Cardiac muscle cell (in vitro differentiated cells and primary cell): ENCODE data around the gene A2M. TPM values are rescaled to one million over a fixed set of nuclear protein-coding genes. Genes with fewer than 3 reads are reported as not detected.

ENCODE experiments used
- DNase-seq, 2 donors: peaks; one replicate each; pipeline versions ENCODE4 v3.0.0 to v3.0.0-alpha.2; 2010 to 2017; ENCODE audit warnings: low read depth in 1 of 2, low spot score in 1 of 2
- H3K27ac ChIP-seq: fragments of 200-600 bp; sonication (generic); 2 replicates; pipeline ENCODE4 v1.5.1; 2016
- H3K27me3 ChIP-seq: fragments of 200-600 bp; sonication (generic); 2 replicates; pipeline ENCODE4 v1.6.0; 2016; ENCODE audit warnings: control low read depth
- H3K36me3 ChIP-seq: fragments of 200-600 bp; sonication (generic); 2 replicates; pipeline ENCODE4 v1.5.1; 2016; ENCODE audit warnings: control low read depth
- H3K4me1 ChIP-seq: fragments of 200-600 bp; sonication (generic); 2 replicates; pipeline ENCODE4 v1.8.1; 2017; ENCODE audit warnings: low read depth, mild to moderate bottlenecking, mixed run types
- H3K4me3 ChIP-seq: fragments of 200-600 bp; sonication (generic); 2 replicates; pipeline ENCODE4 v1.5.1; 2016; ENCODE audit warnings: mild to moderate bottlenecking
- H3K9me3 ChIP-seq: fragments of 200-600 bp; sonication (generic); 2 replicates; pipeline ENCODE4 v1.5.1; 2017; ENCODE audit warnings: low read depth, mild to moderate bottlenecking, control low read depth
- polyA plus RNA-seq: library from polyadenylated mRNA; unstranded; fragments of >200 nt; fragmentation: Nextera tagmentation; extraction: Ambion mirVana; gene quantifications from 2 replicates; pipeline ENCODE4 v1.2.1, GENCODE V29; 2016
- total RNA-seq: library from RNA; depleted of rRNA; stranded (reverse); fragments of >200 nt; gene quantifications from 2 replicates; pipeline ENCODE4 v1.2.3, GENCODE V29; 2016
- TF ChIP-seq, protein P1 (sequence below): IDR thresholded peaks from 2 replicates; pipeline ENCODE4 v1.5.1; 2012; ENCODE audit warnings: low read depth, mild to moderate bottlenecking, low read length

A2M gene
- total and polyA plus RNA-seq, 2 experiments from 2014 or later = 63.5 to 104 TPM

DNA sequence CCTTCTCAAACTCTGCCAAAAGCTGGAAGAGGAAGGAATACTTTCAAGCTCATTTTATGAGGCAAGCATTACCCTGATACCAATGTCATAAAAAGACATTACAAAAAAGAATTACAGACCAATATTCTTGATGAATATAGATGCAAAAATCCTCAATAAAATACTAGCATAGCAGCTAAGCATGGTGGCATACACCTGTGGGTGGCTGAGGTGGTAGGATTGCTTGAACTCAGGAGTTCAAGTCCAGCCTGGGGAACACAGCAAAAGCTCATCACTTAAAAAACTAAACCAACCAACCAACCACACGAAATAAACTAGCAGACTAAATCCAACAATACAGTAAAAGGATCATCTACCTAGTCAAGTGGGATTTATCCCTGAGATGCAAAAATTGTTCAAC, 29.6 kb downstream of the A2M start:
- H3K27me3 ChIP-seq = no peaks in the 10 kb centered on the region
- TF ChIP-seq, protein P1, sequence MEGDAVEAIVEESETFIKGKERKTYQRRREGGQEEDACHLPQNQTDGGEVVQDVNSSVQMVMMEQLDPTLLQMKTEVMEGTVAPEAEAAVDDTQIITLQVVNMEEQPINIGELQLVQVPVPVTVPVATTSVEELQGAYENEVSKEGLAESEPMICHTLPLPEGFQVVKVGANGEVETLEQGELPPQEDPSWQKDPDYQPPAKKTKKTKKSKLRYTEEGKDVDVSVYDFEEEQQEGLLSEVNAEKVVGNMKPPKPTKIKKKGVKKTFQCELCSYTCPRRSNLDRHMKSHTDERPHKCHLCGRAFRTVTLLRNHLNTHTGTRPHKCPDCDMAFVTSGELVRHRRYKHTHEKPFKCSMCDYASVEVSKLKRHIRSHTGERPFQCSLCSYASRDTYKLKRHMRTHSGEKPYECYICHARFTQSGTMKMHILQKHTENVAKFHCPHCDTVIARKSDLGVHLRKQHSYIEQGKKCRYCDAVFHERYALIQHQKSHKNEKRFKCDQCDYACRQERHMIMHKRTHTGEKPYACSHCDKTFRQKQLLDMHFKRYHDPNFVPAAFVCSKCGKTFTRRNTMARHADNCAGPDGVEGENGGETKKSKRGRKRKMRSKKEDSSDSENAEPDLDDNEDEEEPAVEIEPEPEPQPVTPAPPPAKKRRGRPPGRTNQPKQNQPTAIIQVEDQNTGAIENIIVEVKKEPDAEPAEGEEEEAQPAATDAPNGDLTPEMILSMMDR = no peak
- H3K9me3 ChIP-seq = no peaks in the 10 kb centered on the region
- H3K4me1 ChIP-seq = no peaks in the 10 kb centered on the region
- no peak for DNase-seq
- no peaks in the 10 kb centered on the region for H3K36me3 ChIP-seq
- H3K4me3 ChIP-seq = no peak overlapping the region
- H3K27ac ChIP-seq = no peak overlapping the region

DNA sequence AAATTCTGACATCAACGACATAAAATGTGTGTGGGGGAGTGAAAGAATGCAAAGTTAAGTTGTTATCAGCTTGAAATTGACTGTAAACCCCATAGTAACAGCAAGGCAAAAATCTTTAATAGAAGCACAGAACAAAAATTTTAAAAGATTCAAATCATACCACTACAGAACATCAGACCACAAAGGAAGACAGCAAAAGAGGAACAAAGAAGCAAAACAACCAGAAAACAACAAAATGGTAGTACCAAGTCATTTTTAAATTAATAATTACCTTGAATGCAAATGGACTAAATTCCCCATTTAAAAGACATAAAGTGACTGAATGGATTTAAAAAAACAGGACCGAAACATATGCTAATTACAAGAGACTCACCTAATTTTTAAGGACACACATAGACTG, 31.3 kb downstream of the A2M start:
- Histone ChIP-seq H3K27me3 (no peaks in the 10 kb centered on the region), H3K9me3 (no peaks in the 10 kb centered on the region), H3K4me3 (no peak overlapping the region), H3K27ac (no peak overlapping the region), H3K36me3 (no peaks in the 10 kb centered on the region), H3K4me1 (no peaks in the 10 kb centered on the region)
- TF ChIP-seq, protein P1 = no peak
- no peak for DNase-seq

DNA sequence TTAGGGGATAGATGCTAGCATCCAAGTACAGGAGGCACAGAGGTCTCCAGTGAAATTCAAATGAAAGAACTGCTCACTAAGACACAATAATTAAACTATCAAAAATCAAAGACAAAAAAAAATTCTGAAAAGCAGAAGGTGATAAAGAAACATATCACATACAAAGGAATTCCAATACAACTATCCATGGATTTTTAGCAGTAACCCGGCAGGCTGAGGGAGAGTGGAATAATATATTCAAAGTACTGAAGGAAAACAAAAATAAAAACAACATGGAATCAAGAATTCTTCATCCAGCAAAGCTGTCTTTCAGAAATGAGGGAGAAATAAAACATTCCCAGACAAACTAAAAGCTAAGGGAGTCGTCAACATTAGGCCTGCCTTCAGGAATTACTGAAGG, 31.9 kb downstream of the A2M start:
- TF ChIP-seq, protein P1 = no peak
- Histone ChIP-seq H3K36me3 (no peaks in the 10 kb centered on the region), H3K27ac (no peak overlapping the region)

DNA sequence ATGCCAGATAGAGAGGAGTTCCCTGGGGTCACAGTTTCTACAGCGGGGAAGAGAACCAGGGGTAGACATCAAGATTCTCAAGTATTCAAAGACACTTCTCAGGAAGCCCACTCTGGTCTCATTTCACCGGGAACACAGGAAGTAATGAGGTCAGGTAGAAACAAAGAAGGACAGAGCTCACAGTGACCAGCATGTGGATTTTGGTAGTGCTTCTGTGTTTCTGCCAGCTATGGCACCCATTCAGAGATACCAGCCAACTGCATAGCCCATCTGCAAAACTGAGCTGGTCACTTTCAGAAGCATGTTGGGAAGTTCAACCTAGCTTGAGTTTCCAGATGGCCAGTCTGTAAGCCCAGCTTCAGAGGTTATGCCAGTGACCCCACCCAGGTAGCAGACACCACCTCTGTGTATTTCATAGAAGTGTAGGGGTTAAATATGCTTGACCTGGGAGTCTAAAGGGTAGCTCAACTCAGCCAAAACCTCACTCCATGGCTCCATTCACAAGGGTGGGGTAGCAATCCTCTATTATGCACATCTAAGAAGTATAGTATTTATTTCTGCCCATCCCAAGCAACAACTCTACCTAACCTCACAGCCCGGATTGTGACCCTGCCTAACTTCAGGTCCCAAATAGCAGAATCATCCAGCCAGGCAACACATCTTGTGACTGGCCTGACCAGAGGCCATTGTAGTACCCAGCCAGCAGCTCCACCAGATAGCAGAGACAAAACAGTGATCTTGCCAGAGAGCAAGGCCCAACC, 33.9 kb downstream of the A2M start:
- no peak overlapping the region for H3K27ac ChIP-seq
- H3K27me3 ChIP-seq = no peaks in the 10 kb centered on the region

More for the DNA sequence above, 31.9 kb downstream of the A2M start:
- Histone ChIP-seq H3K4me3 (no peak overlapping the region), H3K9me3 (no peaks in the 10 kb centered on the region), H3K27me3 (no peaks in the 10 kb centered on the region), H3K4me1 (no peaks in the 10 kb centered on the region)
- no peak for DNase-seq

DNA sequence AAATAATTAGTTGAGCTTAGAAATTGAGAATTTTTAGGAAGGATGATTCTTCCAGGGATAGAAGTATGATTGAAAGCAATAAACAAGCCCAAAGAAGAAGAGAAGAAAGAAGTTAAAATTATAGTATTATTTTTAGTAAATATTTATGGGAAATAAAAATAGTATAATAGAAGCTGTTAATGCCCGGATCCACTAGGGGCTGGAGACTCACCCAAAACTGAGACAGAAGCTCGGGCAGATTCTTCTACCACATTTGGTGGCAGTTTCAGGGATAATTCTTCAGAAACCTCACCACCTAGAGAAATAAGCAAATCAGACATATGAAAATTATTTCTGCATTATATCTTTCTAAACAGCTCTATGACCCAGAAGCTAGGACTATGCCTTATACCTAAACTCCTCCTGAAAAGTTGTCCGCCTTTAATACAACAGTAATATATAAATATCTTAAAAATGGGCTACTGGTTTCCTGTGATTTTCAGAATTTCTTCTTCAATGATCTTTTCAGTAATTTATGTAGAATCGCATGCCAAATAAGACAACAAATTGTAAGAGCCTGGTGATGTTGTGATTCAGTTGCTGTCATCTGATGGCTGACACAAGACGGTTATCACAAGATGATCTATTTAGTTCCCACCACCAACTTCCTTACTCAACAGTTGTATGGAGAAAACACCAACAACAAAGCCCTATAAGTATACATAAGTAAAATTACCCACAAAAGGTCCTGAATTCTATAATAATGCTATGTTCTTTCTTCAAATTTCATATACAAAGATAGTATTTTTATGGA, 35.6 kb downstream of the A2M start:
- Histone ChIP-seq H3K9me3 (no peaks in the 10 kb centered on the region), H3K27me3 (no peaks in the 10 kb centered on the region), H3K4me3 (no peak overlapping the region), H3K36me3 (no peaks in the 10 kb centered on the region), H3K27ac (no peak overlapping the region), H3K4me1 (no peaks in the 10 kb centered on the region)
- TF ChIP-seq, protein P1 = no peak
- DNase-seq = no peak

More for the DNA sequence above, 33.9 kb downstream of the A2M start:
- Histone ChIP-seq H3K9me3 (no peaks in the 10 kb centered on the region), H3K4me3 (no peak overlapping the region), H3K36me3 (no peaks in the 10 kb centered on the region), H3K4me1 (no peaks in the 10 kb centered on the region)
- TF ChIP-seq, protein P1 = no peak
- no peak for DNase-seq
